ENCODE results near the gene ALKBH8. TPM values are rescaled to one million over a fixed set of nuclear protein-coding genes. Genes with fewer than 3 reads are reported as not detected.
"Not testable (repeated sequence)": the region's sequence is repeated elsewhere in the genome, so short reads cannot be mapped to it uniquely, and the experiment has no call there.

Gene ALKBH8
- polyA plus RNA-seq, 1 donor (not counting 4 experiments of a cell fraction or from before 2014, with no cell fraction given), result 8.0 TPM

GRCh38 chr11:107577346-107577711 lies 11.8 kb upstream of the ALKBH8 start:
- H3K9me3 ChIP-seq (ENCODE audit: control insufficient read depth, low read depth, low read length), result no peaks in the 10 kb centered on the region
- H3K9me1 ChIP-seq (ENCODE audit: control insufficient read depth, extremely low read depth, insufficient read depth, low read length), result no peaks in the 10 kb centered on the region
- dilution Hi-C loops (cut with MboI; ENCODE audit: extremely low pct_ligation_motif_present, low sequenced_read_pairs), result no loop called here
- no peak for DNase-seq (ENCODE audit: low read depth, low spot score)
- H3K79me2 ChIP-seq (ENCODE audit: control insufficient read depth, insufficient read depth, low read length), result no peaks in the 10 kb centered on the region
- no peaks in the 10 kb centered on the region for H3K27me3 ChIP-seq (ENCODE audit: control insufficient read depth, extremely low read depth, insufficient read depth, low read length)
- no peaks in the 10 kb centered on the region for H3K36me3 ChIP-seq (ENCODE audit: control insufficient read depth in 2 of 2, extremely low read depth in 1 of 2, insufficient read depth in 2 of 2, low read length in 2 of 2)
- TF ChIP-seq CTCF (optimal IDR thresholded peaks at IDR 0.05 in 1 of 3, IDR thresholded peaks at IDR 0.05 in 1 of 3, conservative IDR thresholded peaks at IDR 0.05 in 1 of 3; ENCODE audit: extremely low read depth in 1 of 3, insufficient read depth in 2 of 3, low read length in 3 of 3) (no peak), EZH2 (IDR thresholded peaks at IDR 0.05; ENCODE audit: low read length) (no peak)
- no peak overlapping the region for H3K27ac ChIP-seq (ENCODE audit: control insufficient read depth, insufficient read depth, low read length)
- no peaks in the 10 kb centered on the region for H4K20me1 ChIP-seq (ENCODE audit: control insufficient read depth, extremely low read depth, insufficient read depth, low read length)
- no peak overlapping the region for H3K4me3 ChIP-seq (ENCODE audit: control insufficient read depth in 2 of 3, extremely low read depth in 1 of 3, insufficient read depth in 2 of 3, low read depth in 1 of 3, low read length in 3 of 3)
- no peak overlapping the region for H3K4me2 ChIP-seq (ENCODE audit: control insufficient read depth, extremely low read depth, insufficient read depth, low read depth, low read length)
- no peak for FAIRE-seq
- H2AFZ ChIP-seq (ENCODE audit: control insufficient read depth, low read length), result no peak overlapping the region
- H3K9ac ChIP-seq (ENCODE audit: control insufficient read depth, extremely low read depth, insufficient read depth, low read length), result no peak overlapping the region
- peaks cover 1% of the 10 kb centered on the region for H3K4me1 ChIP-seq (ENCODE audit: control insufficient read depth, extremely low read depth, insufficient read depth, low read length)

GRCh38 chr11:107576497-107577345 lies 11.2 kb upstream of the ALKBH8 start:
- TF ChIP-seq CTCF (optimal IDR thresholded peaks at IDR 0.05 in 1 of 3, IDR thresholded peaks at IDR 0.05 in 1 of 3, conservative IDR thresholded peaks at IDR 0.05 in 1 of 3; ENCODE audit: extremely low read depth in 1 of 3, insufficient read depth in 2 of 3, low read length in 3 of 3), result peak; percentile 45 to 57 (median 56)
- H4K20me1 ChIP-seq (ENCODE audit: control insufficient read depth, extremely low read depth, insufficient read depth, low read length); H3K27ac ChIP-seq (ENCODE audit: control insufficient read depth, insufficient read depth, low read length); H3K4me2 ChIP-seq (ENCODE audit: control insufficient read depth, extremely low read depth, insufficient read depth, low read depth, low read length); dilution Hi-C loops (cut with MboI; ENCODE audit: extremely low pct_ligation_motif_present, low sequenced_read_pairs); H3K9ac ChIP-seq (ENCODE audit: control insufficient read depth, extremely low read depth, insufficient read depth, low read length); H3K79me2 ChIP-seq (ENCODE audit: control insufficient read depth, insufficient read depth, low read length); H3K9me3 ChIP-seq (ENCODE audit: control insufficient read depth, low read depth, low read length); H3K27me3 ChIP-seq (ENCODE audit: control insufficient read depth, extremely low read depth, insufficient read depth, low read length); H3K4me3 ChIP-seq (ENCODE audit: control insufficient read depth in 2 of 3, extremely low read depth in 1 of 3, insufficient read depth in 2 of 3, low read depth in 1 of 3, low read length in 3 of 3); H3K9me1 ChIP-seq (ENCODE audit: control insufficient read depth, extremely low read depth, insufficient read depth, low read length); H2AFZ ChIP-seq (ENCODE audit: control insufficient read depth, low read length); DNase-seq (ENCODE audit: low read depth, low spot score); H3K4me1 ChIP-seq (ENCODE audit: control insufficient read depth, extremely low read depth, insufficient read depth, low read length); H3K36me3 ChIP-seq (ENCODE audit: control insufficient read depth in 2 of 2, extremely low read depth in 1 of 2, insufficient read depth in 2 of 2, low read length in 2 of 2): not testable (repeated sequence)
- FAIRE-seq, result peak; percentile 49

Data from keratinocyte (primary cell).